Measurements from ENCODE around the gene SMIM3. TPM values are rescaled to one million over a fixed set of nuclear protein-coding genes. Genes with fewer than 3 reads are reported as not detected.
A peak's percentile ranks its signal among the peaks of the same experiment; 100 is the strongest.

Gene SMIM3
- total RNA-seq, 2 experiments from 2014 or later, result not detected

GRCh38 chr5:150731669-150732242 is 46.8 kb upstream of the SMIM3 start:
- H3K4me1 ChIP-seq (ENCODE audit: insufficient read depth, low read length, poor library complexity, severe bottlenecking), result peaks cover 6% of the 10 kb centered on the region
- no peak overlapping the region for H3K4me2 ChIP-seq (ENCODE audit: low read length)
- no peaks in the 10 kb centered on the region for H3K79me2 ChIP-seq (ENCODE audit: insufficient read depth, low read depth, low read length)
- H3K36me3 ChIP-seq (ENCODE audit: insufficient read depth, low read length), result peaks cover 40% of the 10 kb centered on the region
- no peak overlapping the region for H3K27ac ChIP-seq (ENCODE audit: low read depth, low read length, poor library complexity, severe bottlenecking)
- H2AFZ ChIP-seq (ENCODE audit: low read length), result no peak overlapping the region
- ChIA-PET POLR2A (interaction anchor here (2.0 kb wide), 1 partner anchor 27 kb away, joined by 5 read pairs; the partner anchor contains the start of gene DCTN4), CTCF (ENCODE audit: unreplicated experiment) (no interaction called here)
- TF ChIP-seq, protein P1, sequence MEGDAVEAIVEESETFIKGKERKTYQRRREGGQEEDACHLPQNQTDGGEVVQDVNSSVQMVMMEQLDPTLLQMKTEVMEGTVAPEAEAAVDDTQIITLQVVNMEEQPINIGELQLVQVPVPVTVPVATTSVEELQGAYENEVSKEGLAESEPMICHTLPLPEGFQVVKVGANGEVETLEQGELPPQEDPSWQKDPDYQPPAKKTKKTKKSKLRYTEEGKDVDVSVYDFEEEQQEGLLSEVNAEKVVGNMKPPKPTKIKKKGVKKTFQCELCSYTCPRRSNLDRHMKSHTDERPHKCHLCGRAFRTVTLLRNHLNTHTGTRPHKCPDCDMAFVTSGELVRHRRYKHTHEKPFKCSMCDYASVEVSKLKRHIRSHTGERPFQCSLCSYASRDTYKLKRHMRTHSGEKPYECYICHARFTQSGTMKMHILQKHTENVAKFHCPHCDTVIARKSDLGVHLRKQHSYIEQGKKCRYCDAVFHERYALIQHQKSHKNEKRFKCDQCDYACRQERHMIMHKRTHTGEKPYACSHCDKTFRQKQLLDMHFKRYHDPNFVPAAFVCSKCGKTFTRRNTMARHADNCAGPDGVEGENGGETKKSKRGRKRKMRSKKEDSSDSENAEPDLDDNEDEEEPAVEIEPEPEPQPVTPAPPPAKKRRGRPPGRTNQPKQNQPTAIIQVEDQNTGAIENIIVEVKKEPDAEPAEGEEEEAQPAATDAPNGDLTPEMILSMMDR (conservative IDR thresholded peaks at IDR 0.05; ENCODE audit: low read length), result no peak
- no peak for TF ChIP-seq EZH2phosphoT487 (IDR thresholded peaks at IDR 0.05; ENCODE audit: borderline replicate concordance, low read depth, low read length)
- intact Hi-C loops (cut with micrococcal nuclease; ENCODE audit: unreplicated experiment), result no loop called here
- H3K4me3 ChIP-seq (ENCODE audit: low read depth, low read length, poor library complexity, severe bottlenecking), result no peak overlapping the region
- no TSS peak for BruUV-seq (replicated peaks)
- DNase-seq (ENCODE audit: low spot score), result no peak
- no peaks in the 10 kb centered on the region for H3K9me2 ChIP-seq (ENCODE audit: insufficient read depth, low read length)
- H3K9me3 ChIP-seq (ENCODE audit: low read length), result no peaks in the 10 kb centered on the region
- no peaks in the 10 kb centered on the region for H4K20me1 ChIP-seq (ENCODE audit: insufficient read depth, low read length)

DNA sequence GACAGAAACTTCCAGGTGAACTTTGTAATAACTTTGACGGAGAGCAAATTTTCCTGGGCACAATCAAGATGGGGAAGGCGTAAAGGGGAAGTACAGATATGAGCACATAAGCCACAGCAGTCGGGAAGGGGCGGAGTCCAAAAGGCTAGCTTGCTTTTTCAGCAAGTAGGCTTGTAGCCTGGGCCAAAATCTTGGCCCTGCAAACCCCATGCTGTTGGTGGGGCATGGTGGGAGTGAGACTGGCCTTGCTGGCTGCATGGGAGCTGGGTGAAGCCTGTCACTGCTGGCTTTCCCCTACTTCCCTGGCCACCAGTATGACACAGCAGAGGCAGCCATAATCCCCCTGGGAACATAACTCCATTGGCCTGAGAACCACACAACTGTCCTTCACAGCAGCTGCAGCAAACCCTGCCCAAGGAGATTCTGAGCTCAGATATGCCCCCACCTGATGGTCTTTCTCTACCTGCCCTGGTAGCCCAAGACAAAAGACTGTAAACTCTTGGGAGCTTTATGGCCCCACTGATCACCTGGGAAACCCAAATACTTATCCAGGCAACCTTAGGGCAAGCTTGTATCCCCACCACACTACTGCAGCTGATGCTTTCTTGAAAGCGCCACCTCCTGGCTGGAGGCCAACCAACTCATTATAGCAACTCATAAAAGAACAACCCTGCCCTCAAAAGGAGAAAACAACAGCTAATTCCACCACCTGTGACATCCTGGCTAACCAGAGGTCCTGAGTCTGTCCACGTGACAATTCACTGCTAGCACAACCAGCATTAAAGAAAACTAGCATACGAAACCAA is 43.8 kb upstream of the SMIM3 start:
- CTCF ChIA-PET (ENCODE audit: unreplicated experiment), result no interaction called here
- intact Hi-C loops (cut with micrococcal nuclease; ENCODE audit: unreplicated experiment), result no loop called here
- H3K27ac ChIP-seq (ENCODE audit: low read depth, low read length, poor library complexity, severe bottlenecking), result no peak overlapping the region

More for the DNA sequence above, 43.8 kb upstream of the SMIM3 start:
- Histone ChIP-seq H3K79me2 (ENCODE audit: insufficient read depth, low read depth, low read length) (no peaks in the 10 kb centered on the region), H3K4me3 (ENCODE audit: low read depth, low read length, poor library complexity, severe bottlenecking) (no peak overlapping the region), H3K9me2 (ENCODE audit: insufficient read depth, low read length) (no peaks in the 10 kb centered on the region), H3K36me3 (ENCODE audit: insufficient read depth, low read length) (peaks cover 35% of the 10 kb centered on the region), H3K9me3 (ENCODE audit: low read length) (no peaks in the 10 kb centered on the region), H2AFZ (ENCODE audit: low read length) (no peak overlapping the region), H3K4me2 (ENCODE audit: low read length) (no peak overlapping the region; the same call in 1 of the 2 replicates), H3K4me1 (ENCODE audit: insufficient read depth, low read length, poor library complexity, severe bottlenecking) (peaks cover 6% of the 10 kb centered on the region), H4K20me1 (ENCODE audit: insufficient read depth, low read length) (no peaks in the 10 kb centered on the region)
- peak; percentile 14 for DNase-seq (ENCODE audit: low spot score)
- POLR2A ChIA-PET, result interaction anchor here (0.6 to 1.4 kb wide), 3 partner anchors 15 to 19 kb away, joined by 3 to 4 read pairs (median 3); no protein-coding TSS in a partner anchor
- BruUV-seq (replicated peaks), result no TSS peak
- TF ChIP-seq, protein P1 (conservative IDR thresholded peaks at IDR 0.05; ENCODE audit: low read length), result peak; percentile 62
- TF ChIP-seq EZH2phosphoT487 (IDR thresholded peaks at IDR 0.05; ENCODE audit: borderline replicate concordance, low read depth, low read length), result no peak

All from OCI-LY7 (cell line).